Mammary epithelial cell (primary cell): Measurements from ENCODE around the gene COMMD6.

Experiments
- CTCF ChIP-seq, 2 donors: IDR thresholded peaks in 1 of 2; conservative IDR thresholded peaks in 1 of 2; 2 replicates each; pipeline ENCODE4 v1.5.1; 2011 to 2012; ENCODE audit warnings: inconsistent platforms in 2 of 2, low read length in 2 of 2, mild to moderate bottlenecking in 2 of 2, control low read depth in 1 of 2, low read depth in 1 of 2; ENCODE audit not compliant: insufficient read depth in 1 of 2; ENCODE audit errors: extremely low read depth in 1 of 2
- EZH2 ChIP-seq: IDR thresholded peaks from 2 replicates; pipeline ENCODE4 v1.6.1; 2012; ENCODE audit warnings: low read length, inconsistent platforms, borderline replicate concordance

- TF ChIP-seq CTCF (conservative IDR thresholded peaks at IDR 0.05 in 1 of 2, IDR thresholded peaks at IDR 0.05 in 1 of 2; ENCODE audit: extremely low read depth in 1 of 2, insufficient read depth in 1 of 2, low read depth in 1 of 2, low read length in 2 of 2): peak; percentile 25 to 44
- no peak for TF ChIP-seq EZH2
Measured at GRCh38 chr13:75566658-75567057, 29.0 kb upstream of the COMMD6 start.
